Measurements from ENCODE around the gene CTNNA3.

The CTNNA3 gene

DNA sequence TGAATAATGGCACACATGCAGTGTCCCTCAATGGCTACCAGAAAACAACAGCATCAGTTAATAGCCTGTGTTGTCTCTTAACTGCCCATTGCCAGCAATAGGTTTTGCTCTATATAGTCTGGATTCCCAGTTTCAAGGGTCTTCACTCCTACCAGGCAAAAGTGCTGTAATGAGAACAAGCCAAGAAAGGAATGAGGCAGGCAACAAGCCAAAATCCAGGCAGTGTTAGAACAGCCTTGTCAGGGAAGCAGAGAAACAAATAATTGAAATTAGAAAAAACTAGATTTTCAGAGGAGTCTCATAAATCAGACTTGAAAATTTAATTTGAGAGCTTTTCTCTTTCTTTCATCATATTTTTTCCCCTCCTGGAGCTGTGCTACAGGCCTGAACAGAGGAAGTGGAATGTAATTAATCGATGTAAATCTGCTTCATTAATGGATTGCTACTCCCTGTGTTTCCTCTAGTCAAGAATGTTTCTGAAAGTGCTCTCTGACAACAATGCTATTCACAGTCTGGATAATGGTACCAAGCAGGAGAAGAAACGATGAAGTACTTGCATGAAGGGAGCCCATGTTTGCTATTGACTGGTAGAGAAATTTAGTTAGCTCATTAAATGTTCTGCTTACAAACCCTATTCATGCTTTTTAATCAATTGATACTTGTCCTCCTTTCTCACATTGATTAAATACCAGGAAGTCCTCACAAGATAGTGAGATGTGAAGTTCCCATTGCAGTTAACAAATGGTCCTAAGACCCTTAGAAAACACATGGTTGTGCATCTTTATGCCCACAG, 972.2 kb downstream of the CTNNA3 start:
- in situ Hi-C loops (cut with HindIII; ENCODE audit: low sequenced_read_pairs), result no loop called here
- no peak for DNase-seq (ENCODE audit: low read depth, low spot score)

GRCh38 chr10:66719483-66719882, 976.5 kb downstream of the CTNNA3 start:
- H3K4me3 ChIP-seq (ENCODE audit: low read depth, low read length), result no peak overlapping the region
- in situ Hi-C loops (cut with HindIII; ENCODE audit: low sequenced_read_pairs), result no loop called here
- no peak for TF ChIP-seq CTCF (IDR thresholded peaks at IDR 0.05; ENCODE audit: low read depth, low read length)
- DNase-seq (ENCODE audit: low read depth, low spot score), result no peak

More for the DNA sequence above, 972.2 kb downstream of the CTNNA3 start:
- H3K4me3 ChIP-seq (ENCODE audit: low read depth, low read length), result no peak overlapping the region
- no peak for TF ChIP-seq CTCF (IDR thresholded peaks at IDR 0.05; ENCODE audit: low read depth, low read length)

- in situ Hi-C loops (cut with HindIII; ENCODE audit: low sequenced_read_pairs), result no loop called here
Observed at GRCh38 chr10:66717231-66717981, 978.6 kb downstream of the CTNNA3 start.

GRCh38 chr10:66714741-66715140, 981.3 kb downstream of the CTNNA3 start:
- peak; percentile 5 for DNase-seq (ENCODE audit: low read depth, low spot score)
- in situ Hi-C loops (cut with HindIII; ENCODE audit: low sequenced_read_pairs), result no loop called here
- TF ChIP-seq CTCF (IDR thresholded peaks at IDR 0.05; ENCODE audit: low read depth, low read length), result no peak
- H3K4me3 ChIP-seq (ENCODE audit: low read depth, low read length), result no peak overlapping the region

More at GRCh38 chr10:66717231-66717981, 978.6 kb downstream of the CTNNA3 start:
- no peak for DNase-seq (ENCODE audit: low read depth, low spot score)
- no peak overlapping the region for H3K4me3 ChIP-seq (ENCODE audit: low read depth, low read length)
- no peak for TF ChIP-seq CTCF (IDR thresholded peaks at IDR 0.05; ENCODE audit: low read depth, low read length)

DNA sequence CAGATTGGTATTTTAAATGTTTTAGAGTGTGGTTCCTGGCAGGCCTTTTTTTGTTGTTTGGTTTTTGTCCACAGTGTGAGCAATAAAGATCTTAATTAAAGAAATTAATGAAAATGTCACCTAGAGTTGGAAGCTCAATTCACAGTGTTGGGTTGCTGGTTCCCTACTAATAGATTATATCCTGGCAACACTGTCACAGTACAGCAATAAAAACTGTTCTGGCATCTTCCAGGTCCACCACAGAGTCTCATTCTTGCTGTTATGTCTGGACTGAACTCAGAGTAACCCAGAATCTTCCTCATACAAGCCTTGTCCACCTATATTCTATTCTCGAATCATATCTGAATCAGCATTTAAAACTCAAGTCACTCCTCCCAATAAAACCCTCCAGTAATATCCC, 982.6 kb downstream of the CTNNA3 start:
- in situ Hi-C loops (cut with HindIII; ENCODE audit: low sequenced_read_pairs), result no loop called here

GRCh38 chr10:66698069-66698468, 997.9 kb downstream of the CTNNA3 start:
- in situ Hi-C loops (cut with HindIII; ENCODE audit: low sequenced_read_pairs), result no loop called here
- TF ChIP-seq CTCF (IDR thresholded peaks at IDR 0.05; ENCODE audit: low read depth, low read length), result no peak
- DNase-seq (ENCODE audit: low read depth, low spot score), result no peak
- H3K4me3 ChIP-seq (ENCODE audit: low read depth, low read length), result no peak overlapping the region

More for the DNA sequence above, 982.6 kb downstream of the CTNNA3 start:
- DNase-seq (ENCODE audit: low read depth, low spot score), result no peak
- H3K4me3 ChIP-seq (ENCODE audit: low read depth, low read length), result no peak overlapping the region
- TF ChIP-seq CTCF (IDR thresholded peaks at IDR 0.05; ENCODE audit: low read depth, low read length), result no peak
